HCT116 (cell line): ENCODE measurements around the gene HIVEP3. TPM values are rescaled to one million over a fixed set of nuclear protein-coding genes. Genes with fewer than 3 reads are reported as not detected.

Experiments
- ATAC-seq: fragments of 200-7000 bp; cut with Tn5 transposase; 2 replicates; pipeline ENCODE4 v1.9.1; 2020; ENCODE audit warnings: mild to moderate bottlenecking, moderate library complexity
- BruUV-seq: library from RNA; stranded (reverse); fragments of 400-500 nt; replicated peaks from 2 replicates; lab custom pipeline; 2021; lab: Mats Ljungman, UMichigan
- CTCF ChIA-PET: fragments of 300-600 bp; sonication (Branson Sonifier 250); formaldehyde crosslinking; loops from one replicate; lab custom pipeline; 2021; ENCODE audit warnings: antibody characterized with exemption; lab: Charles Lee
- POLR2A ChIA-PET: fragments of 300-600, 350-600 bp; sonication (Branson Sonifier 250); formaldehyde crosslinking; loops from one replicate; lab custom pipeline; 2021; ENCODE audit warnings: antibody characterized with exemption; lab: Charles Lee
- RAD21 ChIA-PET, 2 experiments: fragments of 300-600 bp; sonication (Branson Sonifier 250); formaldehyde crosslinking; loops; one replicate each; lab custom pipeline; 2023; ENCODE audit warnings: low total read pairs in 2 of 2; ENCODE audit not compliant: uncharacterized antibody in 2 of 2, unreplicated experiment in 2 of 2, low non-redundant PET in 1 of 2; lab: Charles Lee
- DNase-seq: peaks from one replicate; pipeline ENCODE4 v3.0.0-alpha.2; 2010; ENCODE audit warnings: low read depth, low spot score
- H2AFZ ChIP-seq: fragments of 200-600 bp; shearing (Covaris generic), sonication (generic); 2 replicates; pipeline ENCODE4 v1.6.1; 2017; ENCODE audit warnings: low read depth, mixed run types, mixed read lengths, antibody characterized with exemption, low read length; ENCODE audit not compliant: poor library complexity, severe bottlenecking
- H3K27ac ChIP-seq: 2 replicates; pipeline ENCODE4 v1.5.1; 2012; ENCODE audit warnings: low read depth, low read length
- H3K27me3 ChIP-seq: fragments of 200-600 bp; sonication (generic); 2 replicates; pipeline ENCODE4 v1.6.1; 2016; ENCODE audit warnings: mixed run types, low read length, mixed read lengths; ENCODE audit not compliant: insufficient read depth
- H3K36me3 ChIP-seq, 2 experiments: fragments of 200-500 bp in 1 of 2; fragments of 200-600 bp in 1 of 2; sonication (Bioruptor generic) in 1 of 2; sonication (generic) in 1 of 2; 2 replicates each; pipeline versions ENCODE4 v1.5.1 to v1.6.1; 2014 to 2016; ENCODE audit warnings: low read length in 2 of 2, inconsistent platforms in 1 of 2, mixed read lengths in 1 of 2, mixed run types in 1 of 2; ENCODE audit not compliant: insufficient read depth in 2 of 2, control insufficient read depth in 1 of 2
- H3K4me1 ChIP-seq, 2 experiments: fragments of 200-600 bp in 1 of 2; sonication (generic) in 1 of 2; 2 replicates each; pipeline versions ENCODE4 v1.5.1 to v1.6.1; 2012 to 2017; ENCODE audit warnings: low read length in 2 of 2, inconsistent platforms in 1 of 2, mild to moderate bottlenecking in 1 of 2, mixed read lengths in 1 of 2, mixed run types in 1 of 2, moderate library complexity in 1 of 2; ENCODE audit not compliant: insufficient read depth in 2 of 2, control insufficient read depth in 1 of 2
- H3K4me2 ChIP-seq: fragments of 200-600 bp; sonication (generic); 2 replicates; pipeline ENCODE4 v1.6.1; 2017; ENCODE audit warnings: mixed run types, low read length, mixed read lengths
- H3K4me3 ChIP-seq, 2 experiments: fragments of 200-600 bp in 1 of 2; sonication (generic) in 1 of 2; replicated peaks in 1 of 2; 2 replicates each; pipeline ENCODE4 v1.5.1; 2011 to 2016; ENCODE audit warnings: low read length in 2 of 2, control low read depth in 1 of 2, low read depth in 1 of 2, mild to moderate bottlenecking in 1 of 2, mixed read lengths in 1 of 2, mixed run types in 1 of 2
- H3K79me2 ChIP-seq: fragments of 200-600 bp; sonication (generic); 2 replicates; pipeline ENCODE4 v1.6.1; 2017; ENCODE audit warnings: mild to moderate bottlenecking, mixed run types, low read length, moderate library complexity, mixed read lengths; ENCODE audit not compliant: insufficient read depth
- H3K9ac ChIP-seq: fragments of 200-600 bp; sonication (generic); 2 replicates; pipeline ENCODE4 v1.6.1; 2016; ENCODE audit warnings: low read length, mixed read lengths
- H3K9me2 ChIP-seq: fragments of 200-600 bp; sonication (generic), shearing (Covaris generic); 2 replicates; pipeline ENCODE4 v1.6.1; 2017; ENCODE audit warnings: mixed run types, mild to moderate bottlenecking, moderate library complexity; ENCODE audit not compliant: insufficient read depth
- H3K9me3 ChIP-seq, 2 experiments: fragments of 200-500 bp in 1 of 2; fragments of 200-600 bp in 1 of 2; sonication (Bioruptor generic) in 1 of 2; sonication (generic) in 1 of 2; 2 replicates each; pipeline ENCODE4 v1.6.1; 2014 to 2017; ENCODE audit warnings: low read length in 2 of 2, mixed read lengths in 2 of 2, inconsistent platforms in 1 of 2, low read depth in 1 of 2, mild to moderate bottlenecking in 1 of 2, mixed run types in 1 of 2, moderate library complexity in 1 of 2; ENCODE audit not compliant: control insufficient read depth in 1 of 2, insufficient read depth in 1 of 2
- H4K20me1 ChIP-seq: fragments of 200-600 bp; sonication (generic), shearing (Covaris generic); 2 replicates; pipeline ENCODE4 v1.6.1; 2017; ENCODE audit warnings: mixed run types, mild to moderate bottlenecking, moderate library complexity; ENCODE audit not compliant: insufficient read depth
- ATF3 ChIP-seq: IDR thresholded peaks from 2 replicates; pipeline ENCODE4 v1.6.1; 2012
- CBX3 ChIP-seq: IDR thresholded peaks from 2 replicates; pipeline ENCODE4 v1.6.1; 2012; ENCODE audit warnings: low read depth
- CEBPB ChIP-seq: IDR thresholded peaks from 2 replicates; pipeline ENCODE4 v1.6.1; 2012; ENCODE audit warnings: low read depth
- EGR1 ChIP-seq: IDR thresholded peaks from 2 replicates; pipeline ENCODE4 v1.6.1; 2012; ENCODE audit warnings: low read depth
- ELF1 ChIP-seq: IDR thresholded peaks from 2 replicates; pipeline ENCODE4 v1.6.1; 2012; ENCODE audit warnings: low read depth, borderline replicate concordance
- EZH2phosphoT487 ChIP-seq: fragments of 200-600 bp; IDR thresholded peaks from 2 replicates; pipeline ENCODE4 v1.6.1; 2018; ENCODE audit warnings: antibody characterized with exemption, borderline replicate concordance
- FOSL1 ChIP-seq: IDR thresholded peaks from 2 replicates; pipeline ENCODE4 v1.6.1; 2012; ENCODE audit warnings: low read depth
- JUND ChIP-seq: IDR thresholded peaks from 2 replicates; pipeline ENCODE4 v1.6.1; 2012
- POLR2A ChIP-seq: IDR thresholded peaks from 2 replicates; pipeline ENCODE4 v1.7.0; 2011; ENCODE audit warnings: borderline replicate concordance; ENCODE audit not compliant: insufficient read depth, insufficient read length; ENCODE audit errors: extremely low read depth
- POLR2AphosphoS5 ChIP-seq: IDR thresholded peaks from 2 replicates; pipeline ENCODE4 v1.6.1; 2011; ENCODE audit warnings: mild to moderate bottlenecking, low read depth, low read length, moderate library complexity
- RAD21 ChIP-seq: IDR thresholded peaks from 2 replicates; pipeline ENCODE4 v1.6.1; 2012; ENCODE audit warnings: low read depth, mild to moderate bottlenecking
- SIN3A ChIP-seq: IDR thresholded peaks from 2 replicates; pipeline ENCODE4 v1.6.1; 2012; ENCODE audit warnings: low read depth
- SP1 ChIP-seq: IDR thresholded peaks from 2 replicates; pipeline ENCODE4 v1.6.1; 2012; ENCODE audit warnings: low read depth
- SRF ChIP-seq: IDR thresholded peaks from 2 replicates; pipeline ENCODE4 v1.6.1; 2012; ENCODE audit warnings: low read depth
- TCF7L2 ChIP-seq: IDR thresholded peaks from 2 replicates; pipeline ENCODE4 v1.7.0; 2011; ENCODE audit warnings: borderline replicate concordance, inconsistent platforms; ENCODE audit not compliant: insufficient read depth, insufficient read length; ENCODE audit errors: extremely low read depth
- YY1 ChIP-seq: IDR thresholded peaks from 2 replicates; pipeline ENCODE4 v1.6.1; 2011; ENCODE audit warnings: low read length, low read depth, moderate library complexity, mild to moderate bottlenecking; ENCODE audit not compliant: insufficient replicate concordance; ENCODE audit errors: extremely low read depth
- ZFX ChIP-seq: fragments of 450-650 bp; IDR thresholded peaks from 2 replicates; pipeline ENCODE4 v1.6.1; 2017
- ZNF274 ChIP-seq: fragments of 200-500 bp; sonication (Bioruptor generic); IDR thresholded peaks from 2 replicates; pipeline ENCODE4 v1.6.1; 2014; ENCODE audit warnings: mild to moderate bottlenecking, low read depth, low read length, inconsistent platforms
- intact Hi-C: fragments of 100-400 bp; cut with micrococcal nuclease; formaldehyde crosslinking; loops from 2 replicates; pipeline ENCODE4 v1.10.0; 2022
- total RNA-seq: library from RNA; stranded (reverse); gene quantifications from one replicate; pipeline ENCODE4 v1.2.1, GENCODE V29; 2021; ENCODE audit not compliant: unreplicated experiment
- TF ChIP-seq, protein P1 (sequence below): IDR thresholded peaks from 2 replicates; pipeline ENCODE4 v1.6.1; 2012; ENCODE audit warnings: low read depth
- TF ChIP-seq, protein P2 (sequence below): IDR thresholded peaks from 2 replicates; pipeline ENCODE4 v1.6.1; 2012

HIVEP3 gene
- total RNA-seq, 1 experiment from 2014 or later: 7.1 TPM

DNA sequence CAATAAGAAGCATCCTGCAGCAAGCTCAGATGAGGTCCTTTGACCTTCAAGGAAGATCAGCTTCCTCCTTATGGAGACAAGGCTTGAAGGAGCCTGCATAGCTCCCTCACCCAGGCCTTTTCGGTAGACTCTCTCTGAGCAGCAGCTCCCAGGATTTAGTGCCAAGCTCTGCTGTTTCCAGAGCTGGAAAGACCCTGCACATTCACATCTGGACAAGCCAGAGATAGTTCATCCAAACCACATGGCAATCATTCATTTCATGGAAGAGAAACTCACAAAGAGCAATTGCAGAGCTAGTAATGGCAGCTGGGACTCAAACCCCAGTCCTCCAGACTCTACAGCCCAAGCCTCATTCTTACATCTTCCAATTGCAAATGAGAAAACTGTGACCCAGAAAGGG lies 357.8 kb downstream of the HIVEP3 start:
- Histone ChIP-seq H3K27ac (no peak overlapping the region), H3K4me2 (no peak overlapping the region), H3K9me3 (no peaks in the 10 kb centered on the region), H3K4me3 (no peak overlapping the region), H3K27me3 (no peaks in the 10 kb centered on the region), H2AFZ (no peak overlapping the region), H3K9me2 (no peaks in the 10 kb centered on the region), H3K9ac (no peak overlapping the region), H3K4me1 (no peaks in the 10 kb centered on the region), H3K36me3 (no peaks in the 10 kb centered on the region), H3K79me2 (no peaks in the 10 kb centered on the region), H4K20me1 (no peaks in the 10 kb centered on the region)
- TF ChIP-seq RAD21 (no peak), POLR2AphosphoS5 (no peak), ZFX (no peak), EZH2phosphoT487 (no peak), ZNF274 (no peak), ATF3 (no peak), POLR2A (no peak), FOSL1 (no peak), ELF1 (no peak), SP1 (no peak), TCF7L2 (no peak), CBX3 (no peak), YY1 (no peak), SIN3A (no peak), JUND (no peak), EGR1 (no peak), CEBPB (no peak), SRF (no peak)
- TF ChIP-seq, protein P1, sequence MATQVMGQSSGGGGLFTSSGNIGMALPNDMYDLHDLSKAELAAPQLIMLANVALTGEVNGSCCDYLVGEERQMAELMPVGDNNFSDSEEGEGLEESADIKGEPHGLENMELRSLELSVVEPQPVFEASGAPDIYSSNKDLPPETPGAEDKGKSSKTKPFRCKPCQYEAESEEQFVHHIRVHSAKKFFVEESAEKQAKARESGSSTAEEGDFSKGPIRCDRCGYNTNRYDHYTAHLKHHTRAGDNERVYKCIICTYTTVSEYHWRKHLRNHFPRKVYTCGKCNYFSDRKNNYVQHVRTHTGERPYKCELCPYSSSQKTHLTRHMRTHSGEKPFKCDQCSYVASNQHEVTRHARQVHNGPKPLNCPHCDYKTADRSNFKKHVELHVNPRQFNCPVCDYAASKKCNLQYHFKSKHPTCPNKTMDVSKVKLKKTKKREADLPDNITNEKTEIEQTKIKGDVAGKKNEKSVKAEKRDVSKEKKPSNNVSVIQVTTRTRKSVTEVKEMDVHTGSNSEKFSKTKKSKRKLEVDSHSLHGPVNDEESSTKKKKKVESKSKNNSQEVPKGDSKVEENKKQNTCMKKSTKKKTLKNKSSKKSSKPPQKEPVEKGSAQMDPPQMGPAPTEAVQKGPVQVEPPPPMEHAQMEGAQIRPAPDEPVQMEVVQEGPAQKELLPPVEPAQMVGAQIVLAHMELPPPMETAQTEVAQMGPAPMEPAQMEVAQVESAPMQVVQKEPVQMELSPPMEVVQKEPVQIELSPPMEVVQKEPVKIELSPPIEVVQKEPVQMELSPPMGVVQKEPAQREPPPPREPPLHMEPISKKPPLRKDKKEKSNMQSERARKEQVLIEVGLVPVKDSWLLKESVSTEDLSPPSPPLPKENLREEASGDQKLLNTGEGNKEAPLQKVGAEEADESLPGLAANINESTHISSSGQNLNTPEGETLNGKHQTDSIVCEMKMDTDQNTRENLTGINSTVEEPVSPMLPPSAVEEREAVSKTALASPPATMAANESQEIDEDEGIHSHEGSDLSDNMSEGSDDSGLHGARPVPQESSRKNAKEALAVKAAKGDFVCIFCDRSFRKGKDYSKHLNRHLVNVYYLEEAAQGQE: no peak
- TF ChIP-seq, protein P2, sequence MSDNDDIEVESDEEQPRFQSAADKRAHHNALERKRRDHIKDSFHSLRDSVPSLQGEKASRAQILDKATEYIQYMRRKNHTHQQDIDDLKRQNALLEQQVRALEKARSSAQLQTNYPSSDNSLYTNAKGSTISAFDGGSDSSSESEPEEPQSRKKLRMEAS: no peak
- ChIA-PET CTCF (interaction anchor here (0.9 to 1.1 kb wide), 2 partner anchors 13 to 14 kb away, joined by 3 read pairs; no protein-coding TSS in a partner anchor), POLR2A (no interaction called here), RAD21 (no interaction called here)
- BruUV-seq: no TSS peak
- DNase-seq (no peak), ATAC-seq (no peak)
- intact Hi-C loops: no loop called here
